A549 (cell line): ENCODE results near the gene THAP4. TPM values are rescaled to one million over a fixed set of nuclear protein-coding genes. Genes with fewer than 3 reads are reported as not detected.

Source experiments
- ATAC-seq, 2 experiments: fragments of 200-7000 bp in 1 of 2; fragments of >200 bp in 1 of 2; cut with Nextera tagmentation in 1 of 2; cut with Tn5 transposase in 1 of 2; 3 replicates each; pipeline versions ENCODE4 v1.8.0 to v1.9.1; 2018 to 2020; ENCODE audit warnings: mild to moderate bottlenecking in 1 of 2, moderate library complexity in 1 of 2
- CTCF ChIA-PET: fragments of 300-600 bp; sonication (Branson Sonifier 250); formaldehyde crosslinking; extraction: SDS; loops from one replicate; lab custom pipeline; 2021; ENCODE audit warnings: antibody characterized with exemption, inconsistent platforms; lab: Yijun Ruan, JAX
- POLR2A ChIA-PET: fragments of 350-600 bp; formaldehyde crosslinking; extraction: SDS; loops from one replicate; lab custom pipeline; 2021; ENCODE audit warnings: antibody characterized with exemption, inconsistent platforms; lab: Yijun Ruan, JAX
- DNase-seq, 2 experiments: peaks; one replicate each; pipeline versions ENCODE4 v3.0.0 to v3.0.0-alpha.2; 2011 to 2016; ENCODE audit warnings: low read depth in 1 of 2, low spot score in 1 of 2
- FAIRE-seq: peaks from 2 replicates; lab custom pipeline; 2011; peaks lifted over from hg19 to GRCh38; lab: Jason Lieb, UNC
- H3K27ac ChIP-seq, 2 experiments: fragments of >200 bp; sonication (Bioruptor Twin); formaldehyde crosslinking; 3 replicates each; pipeline ENCODE4 v1.5.1; 2016 to 2017
- H3K4me1 ChIP-seq: fragments of >200 bp; sonication (Bioruptor Twin); formaldehyde crosslinking; 3 replicates; pipeline ENCODE4 v1.6.1; 2016
- H3K4me2 ChIP-seq: fragments of >200 bp; sonication (Bioruptor Twin); formaldehyde crosslinking; 3 replicates; pipeline ENCODE4 v1.6.1; 2016
- H3K4me3 ChIP-seq: fragments of >200 bp; sonication (Bioruptor Twin); formaldehyde crosslinking; 3 replicates; pipeline ENCODE4 v1.5.1; 2016
- H3K9me3 ChIP-seq: fragments of >200 bp; sonication (Bioruptor Twin); formaldehyde crosslinking; 3 replicates; pipeline ENCODE4 v1.6.1; 2016
- BHLHE40 ChIP-seq: IDR thresholded peaks from 2 replicates; pipeline ENCODE4 v1.6.1; 2012; ENCODE audit warnings: low read depth, low read length, inconsistent platforms
- CBX8 ChIP-seq: fragments of 200-600 bp; sonication (generic); IDR thresholded peaks from 2 replicates; pipeline ENCODE4 v1.6.1; 2016
- CEBPB ChIP-seq, 2 experiments: fragments of >200 bp in 1 of 2; sonication (Bioruptor Twin) in 1 of 2; formaldehyde crosslinking in 1 of 2; IDR thresholded peaks; 2 replicates each; pipeline ENCODE4 v1.6.1; 2012 to 2016
- EHF ChIP-seq: fragments of 250-450 bp; sonication (Bioruptor Pico); IDR thresholded peaks from 2 replicates; pipeline ENCODE4 v1.5.0; 2020; ENCODE audit warnings: mild to moderate bottlenecking
- EP300 ChIP-seq, 2 experiments: fragments of >200 bp; sonication (Bioruptor Twin); formaldehyde crosslinking; IDR thresholded peaks; 2 replicates in 1 of 2; 3 replicates in 1 of 2; pipeline ENCODE4 v1.6.1; 2016 to 2017
- ESRRA ChIP-seq: fragments of 150-350 bp; IDR thresholded peaks from 2 replicates; pipeline ENCODE4 v1.6.1; 2014; ENCODE audit warnings: mild to moderate bottlenecking, low read length, borderline replicate concordance
- HOXB13 ChIP-seq: fragments of 250-450 bp; sonication (Bioruptor Pico); IDR thresholded peaks from 2 replicates; pipeline ENCODE4 v1.5.0; 2020; ENCODE audit warnings: low read depth, mild to moderate bottlenecking, moderate library complexity
- JUN ChIP-seq, 2 experiments: fragments of >200 bp; sonication (Bioruptor Twin); formaldehyde crosslinking; IDR thresholded peaks; 2 replicates in 1 of 2; 3 replicates in 1 of 2; pipeline ENCODE4 v1.6.1; 2016 to 2017
- JUNB ChIP-seq: fragments of >200 bp; sonication (Bioruptor Twin); formaldehyde crosslinking; IDR thresholded peaks from 2 replicates; pipeline ENCODE4 v1.6.1; 2016
- KDM1A ChIP-seq: fragments of 200-600 bp; sonication (generic); IDR thresholded peaks from 2 replicates; pipeline ENCODE4 v1.6.1; 2016; ENCODE audit warnings: low read depth, mild to moderate bottlenecking
- KDM5A ChIP-seq: fragments of 200-600 bp; sonication (generic); IDR thresholded peaks from 2 replicates; pipeline ENCODE4 v1.6.1; 2016; ENCODE audit warnings: antibody characterized with exemption, mild to moderate bottlenecking
- MAZ ChIP-seq: fragments of 150-350 bp; IDR thresholded peaks from 2 replicates; pipeline ENCODE4 v1.6.1; 2014; ENCODE audit warnings: antibody characterized with exemption, low read depth, low read length, borderline replicate concordance
- NR3C1 ChIP-seq: fragments of >200 bp; sonication (Bioruptor Twin); formaldehyde crosslinking; IDR thresholded peaks from 3 replicates; pipeline ENCODE4 v1.6.1; 2017
- RARB ChIP-seq: fragments of 250-450 bp; sonication (Bioruptor Pico); IDR thresholded peaks from 2 replicates; pipeline ENCODE4 v1.8.0; 2021; ENCODE audit warnings: mild to moderate bottlenecking, moderate library complexity
- RCOR1 ChIP-seq: fragments of 150-350 bp; IDR thresholded peaks from 2 replicates; pipeline ENCODE4 v1.6.1; 2014; ENCODE audit warnings: antibody characterized with exemption, low read length, low read depth
- RFX5 ChIP-seq: fragments of 450-650 bp; IDR thresholded peaks from 2 replicates; pipeline ENCODE4 v1.7.1; 2014; ENCODE audit warnings: antibody characterized with exemption, mild to moderate bottlenecking, moderate library complexity
- RNF2 ChIP-seq: fragments of 200-600 bp; sonication (generic); IDR thresholded peaks from 2 replicates; pipeline ENCODE4 v1.6.1; 2016; ENCODE audit warnings: low read depth, mild to moderate bottlenecking, antibody characterized with exemption, moderate library complexity, borderline replicate concordance
- SREBF2 ChIP-seq: fragments of 450-650 bp; IDR thresholded peaks from 2 replicates; pipeline ENCODE4 v1.6.1; 2014; ENCODE audit warnings: mild to moderate bottlenecking, moderate library complexity
- TFCP2L1 ChIP-seq: fragments of 250-450 bp; sonication (Bioruptor Pico); IDR thresholded peaks from 2 replicates; pipeline ENCODE4 v1.5.0; 2021; ENCODE audit warnings: mild to moderate bottlenecking
- ZC3H11A ChIP-seq: fragments of 450-650 bp; IDR thresholded peaks from 2 replicates; pipeline ENCODE4 v1.6.1; 2014; ENCODE audit warnings: antibody characterized with exemption, mild to moderate bottlenecking
- WGBS: methylation state at CpG from one replicate; pipeline ENCODE4 v1.1.6; 2017; ENCODE audit errors: missing lambda C conversion rate; 5-methylcytosine and 5-hydroxymethylcytosine counted together
- polyA plus RNA-seq, 4 experiments: library from polyadenylated mRNA; depleted of rRNA in 3 of 4; stranded (reverse); fragments of >200 nt; fragmentation: RNase III in 1 of 4; extraction: RNeasy Plus Mini Kit Qiagen cat#74134 plus additional on column Dnase treatment in 1 of 4; gene quantifications; 2 replicates in 3 of 4; 3 replicates in 1 of 4; pipeline ENCODE4 v1.2.3, GENCODE V29; 2011 to 2017
- TF ChIP-seq, protein P1 (sequence below): fragments of 250-450 bp; sonication (Bioruptor Pico); IDR thresholded peaks from 2 replicates; pipeline ENCODE4 v1.5.0; 2020; ENCODE audit warnings: low read depth, mild to moderate bottlenecking, moderate library complexity
- TF ChIP-seq, protein P2 (sequence below): fragments of >200 bp; sonication (Bioruptor Twin); formaldehyde crosslinking; IDR thresholded peaks from 2 replicates; pipeline ENCODE4 v1.6.1; 2016
- TF ChIP-seq, protein P3 (sequence below): fragments of 450-650 bp; IDR thresholded peaks from 2 replicates; pipeline ENCODE4 v1.6.1; 2014; ENCODE audit warnings: antibody characterized with exemption
- TF ChIP-seq, protein P4 (sequence below): fragments of >200 bp; sonication (Bioruptor Twin); formaldehyde crosslinking; IDR thresholded peaks from 3 replicates; pipeline ENCODE4 v1.5.1; 2016

THAP4 gene
- polyA plus RNA-seq, 2 of the 4 experiments (the other 2 are of a cell fraction), result 36.1 to 51.0 TPM

DNA sequence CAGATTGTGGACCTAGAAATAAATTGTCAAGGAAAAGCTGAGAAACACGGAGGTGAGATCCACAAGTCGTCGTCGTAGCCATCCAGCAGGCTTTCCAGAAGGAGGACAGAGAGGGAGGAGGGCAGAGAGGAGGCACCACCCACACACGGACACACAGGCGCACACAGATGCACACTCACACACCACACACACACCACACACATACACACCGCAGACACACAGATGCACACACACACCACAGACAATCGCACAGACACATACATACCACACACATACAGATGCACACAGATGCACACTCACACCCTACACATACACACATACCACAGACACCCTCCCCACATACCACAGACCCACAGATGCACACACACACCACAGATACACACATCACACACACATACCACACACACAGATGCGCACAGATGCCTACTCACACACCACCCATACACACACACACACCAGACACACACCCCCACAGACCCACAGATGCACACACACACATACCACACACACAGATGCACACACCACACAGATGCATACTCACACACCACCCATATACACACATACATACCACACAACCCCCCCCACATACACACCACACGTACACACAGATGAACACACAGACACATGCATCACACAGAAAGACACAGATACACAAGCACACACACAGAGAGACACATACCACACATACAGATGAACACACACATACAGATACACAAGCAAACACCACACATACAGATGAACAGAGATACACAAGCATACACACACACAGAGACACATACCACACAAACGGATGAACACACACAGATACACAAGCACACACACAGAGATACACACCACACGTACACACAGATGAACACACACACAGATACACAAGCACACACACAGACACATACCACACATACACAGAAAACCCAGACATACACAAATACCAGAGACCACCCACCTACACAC is 91.2 kb downstream of the THAP4 start:
- FAIRE-seq (no peak), DNase-seq (no peak), ATAC-seq (no peak)
- Histone ChIP-seq H3K4me2 (no peak overlapping the region), H3K9me3 (no peaks in the 10 kb centered on the region), H3K27ac (no peak overlapping the region), H3K4me3 (no peak overlapping the region), H3K4me1 (peaks cover 24% of the 10 kb centered on the region)
- WGBS, result 79% methylated on average over 12 of the region's 12 CpGs
- TF ChIP-seq HOXB13 (CRISPR knock-in tag) (no peak), RNF2 (no peak), TFCP2L1 (CRISPR knock-in tag) (no peak), EHF (no peak), SREBF2 (no peak), CEBPB (IDR thresholded peaks at IDR 0.05) (no peak), KDM1A (no peak), JUNB (no peak), NR3C1 (no peak), BHLHE40 (no peak), RFX5 (no peak), MAZ (no peak), EP300 (IDR thresholded peaks at IDR 0.05) (no peak), ZC3H11A (no peak), JUN (IDR thresholded peaks at IDR 0.05) (no peak), ESRRA (no peak), CBX8 (no peak)
- TF ChIP-seq, protein P1, sequence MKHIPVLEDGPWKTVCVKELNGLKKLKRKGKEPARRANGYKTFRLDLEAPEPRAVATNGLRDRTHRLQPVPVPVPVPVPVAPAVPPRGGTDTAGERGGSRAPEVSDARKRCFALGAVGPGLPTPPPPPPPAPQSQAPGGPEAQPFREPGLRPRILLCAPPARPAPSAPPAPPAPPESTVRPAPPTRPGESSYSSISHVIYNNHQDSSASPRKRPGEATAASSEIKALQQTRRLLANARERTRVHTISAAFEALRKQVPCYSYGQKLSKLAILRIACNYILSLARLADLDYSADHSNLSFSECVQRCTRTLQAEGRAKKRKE (CRISPR knock-in tag), result no peak
- POLR2A ChIA-PET, result no interaction called here
- CTCF ChIA-PET, result no interaction called here

DNA sequence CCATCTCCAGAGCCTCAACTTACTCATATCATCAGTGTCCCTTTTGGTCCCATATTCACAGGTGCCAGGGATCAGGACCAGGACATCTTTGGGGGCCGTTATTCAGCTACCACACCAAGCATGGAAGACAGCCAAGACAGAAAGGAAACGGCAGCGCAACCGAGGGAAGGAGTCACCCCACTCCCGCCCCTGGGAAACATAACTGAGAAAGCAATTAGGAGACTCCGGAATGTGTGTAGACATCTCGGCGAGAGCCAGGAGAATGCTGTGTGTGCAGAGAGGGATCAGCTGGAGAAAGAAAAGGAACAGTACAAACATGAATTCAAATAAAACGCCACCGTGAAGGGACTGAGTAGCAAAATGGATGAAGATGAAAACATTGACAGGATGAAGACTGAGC is 91.9 kb downstream of the THAP4 start:
- ATAC-seq, result no peak
- Histone ChIP-seq H3K4me1 (peaks cover 21% of the 10 kb centered on the region), H3K4me2 (no peak overlapping the region), H3K4me3 (no peak overlapping the region), H3K27ac (no peak overlapping the region), H3K9me3 (no peaks in the 10 kb centered on the region)
- POLR2A ChIA-PET, result no interaction called here
- no peak for FAIRE-seq
- WGBS, result 55% methylated on average over 10 of the region's 10 CpGs
- DNase-seq, result no peak
- TF ChIP-seq RARB (no peak), KDM1A (no peak), KDM5A (no peak), RCOR1 (no peak)
- TF ChIP-seq, protein P2, sequence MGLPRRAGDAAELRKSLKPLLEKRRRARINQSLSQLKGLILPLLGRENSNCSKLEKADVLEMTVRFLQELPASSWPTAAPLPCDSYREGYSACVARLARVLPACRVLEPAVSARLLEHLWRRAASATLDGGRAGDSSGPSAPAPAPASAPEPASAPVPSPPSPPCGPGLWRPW, result no peak
- CTCF ChIA-PET, result no interaction called here

DNA sequence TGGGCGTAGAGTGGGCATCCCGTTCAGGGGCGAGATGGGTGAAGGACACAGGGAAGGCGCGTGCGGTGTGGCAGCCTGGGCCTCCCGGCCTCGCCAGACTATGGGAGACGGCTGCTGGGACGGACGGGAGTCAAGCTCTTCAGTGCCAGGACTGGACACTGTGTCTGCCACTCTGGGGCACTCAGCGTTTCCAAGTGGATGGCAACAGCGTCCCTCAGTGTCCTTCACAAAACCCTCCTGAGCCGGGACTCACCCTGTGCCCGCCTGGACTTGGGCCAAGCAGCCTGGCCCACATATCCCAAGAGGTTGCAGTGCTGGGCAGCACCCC is 94.7 kb downstream of the THAP4 start:
- 79% methylated on average over 12 of the region's 15 CpGs for WGBS
- H3K4me1 ChIP-seq, result peaks cover 14% of the 10 kb centered on the region
- POLR2A ChIA-PET, result no interaction called here
- H3K4me3 ChIP-seq, result no peak overlapping the region
- no peaks in the 10 kb centered on the region for H3K9me3 ChIP-seq
- H3K27ac ChIP-seq, result no peak overlapping the region
- ATAC-seq, result peak in 1 of 2 experiments; percentile 8; a peak in 2 of 6 replicates
- no peak overlapping the region for H3K4me2 ChIP-seq
- no peak for TF ChIP-seq EP300 (IDR thresholded peaks at IDR 0.05)
- no peak for TF ChIP-seq JUN (IDR thresholded peaks at IDR 0.05)
- TF ChIP-seq, protein P3, sequence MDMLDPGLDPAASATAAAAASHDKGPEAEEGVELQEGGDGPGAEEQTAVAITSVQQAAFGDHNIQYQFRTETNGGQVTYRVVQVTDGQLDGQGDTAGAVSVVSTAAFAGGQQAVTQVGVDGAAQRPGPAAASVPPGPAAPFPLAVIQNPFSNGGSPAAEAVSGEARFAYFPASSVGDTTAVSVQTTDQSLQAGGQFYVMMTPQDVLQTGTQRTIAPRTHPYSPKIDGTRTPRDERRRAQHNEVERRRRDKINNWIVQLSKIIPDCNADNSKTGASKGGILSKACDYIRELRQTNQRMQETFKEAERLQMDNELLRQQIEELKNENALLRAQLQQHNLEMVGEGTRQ, result no peak
- TF ChIP-seq MAZ, result no peak
- TF ChIP-seq, protein P4, sequence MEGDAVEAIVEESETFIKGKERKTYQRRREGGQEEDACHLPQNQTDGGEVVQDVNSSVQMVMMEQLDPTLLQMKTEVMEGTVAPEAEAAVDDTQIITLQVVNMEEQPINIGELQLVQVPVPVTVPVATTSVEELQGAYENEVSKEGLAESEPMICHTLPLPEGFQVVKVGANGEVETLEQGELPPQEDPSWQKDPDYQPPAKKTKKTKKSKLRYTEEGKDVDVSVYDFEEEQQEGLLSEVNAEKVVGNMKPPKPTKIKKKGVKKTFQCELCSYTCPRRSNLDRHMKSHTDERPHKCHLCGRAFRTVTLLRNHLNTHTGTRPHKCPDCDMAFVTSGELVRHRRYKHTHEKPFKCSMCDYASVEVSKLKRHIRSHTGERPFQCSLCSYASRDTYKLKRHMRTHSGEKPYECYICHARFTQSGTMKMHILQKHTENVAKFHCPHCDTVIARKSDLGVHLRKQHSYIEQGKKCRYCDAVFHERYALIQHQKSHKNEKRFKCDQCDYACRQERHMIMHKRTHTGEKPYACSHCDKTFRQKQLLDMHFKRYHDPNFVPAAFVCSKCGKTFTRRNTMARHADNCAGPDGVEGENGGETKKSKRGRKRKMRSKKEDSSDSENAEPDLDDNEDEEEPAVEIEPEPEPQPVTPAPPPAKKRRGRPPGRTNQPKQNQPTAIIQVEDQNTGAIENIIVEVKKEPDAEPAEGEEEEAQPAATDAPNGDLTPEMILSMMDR, result no peak
- CTCF ChIA-PET, result interaction anchor here (1.1 kb wide), 1 partner anchor 9 kb away, joined by 3 read pairs; no protein-coding TSS in a partner anchor
- no peak for FAIRE-seq
- no peak for DNase-seq
